T-cell (primary cell): Measurements from ENCODE around the gene TP53BP2. TPM values are rescaled to one million over a fixed set of nuclear protein-coding genes. Genes with fewer than 3 reads are reported as not detected.

Source experiments
- ATAC-seq, 4 experiments: fragments of 200-7000 bp in 3 of 4; fragments of 150-1000 bp in 1 of 4; cut with Tn5 transposase; replicated peaks in 1 of 4; 1 replicate in 3 of 4; 2 replicates in 1 of 4; pipeline ENCODE4 v1.10.0; 2021; ENCODE audit warnings: moderate library complexity in 3 of 4, mild to moderate bottlenecking in 2 of 4, moderate number of reproducible peaks in 1 of 4
- CTCF ChIA-PET, 2 donors: fragments of 300-600 bp; sonication (Branson Sonifier 250); formaldehyde crosslinking; loops; one replicate each; lab custom pipeline; 2022; ENCODE audit warnings: antibody characterized with exemption in 2 of 2; lab: Charles Lee
- POLR2A ChIA-PET, 2 donors: fragments of 300-600 bp; sonication (Branson Sonifier 250); formaldehyde crosslinking; loops; one replicate each; lab custom pipeline; 2022; ENCODE audit warnings: antibody characterized with exemption in 2 of 2; lab: Charles Lee
- DNase-seq, 35 experiments: peaks; one replicate each; pipeline versions ENCODE4 v3.0.0 to v3.0.0-alpha.2; 2013 to 2023
- H3K27ac ChIP-seq: one replicate; pipeline ENCODE4 v1.5.1; 2013; ENCODE audit warnings: low read length
- H3K27me3 ChIP-seq, 2 experiments: replicated peaks in 1 of 2; 1 replicate in 1 of 2; 2 replicates in 1 of 2; pipeline versions ENCODE4 v1.6.1 to v1.7.0; 2013; ENCODE audit warnings: low read length in 1 of 2, mixed read lengths in 1 of 2; ENCODE audit not compliant: control insufficient read depth in 2 of 2, insufficient read depth in 2 of 2; ENCODE audit errors: extremely low read depth in 1 of 2
- H3K36me3 ChIP-seq, 2 donors: 1 replicate in 1 of 2; 2 replicates in 1 of 2; pipeline versions ENCODE4 v1.6.1 to v1.7.0; 2013; ENCODE audit warnings: low read length in 1 of 2; ENCODE audit not compliant: control insufficient read depth in 2 of 2, insufficient read depth in 1 of 2; ENCODE audit errors: extremely low read depth in 1 of 2
- H3K4me1 ChIP-seq, 2 experiments: 1 replicate in 1 of 2; 2 replicates in 1 of 2; pipeline versions ENCODE4 v1.6.1 to v1.7.0; 2013; ENCODE audit warnings: low read length in 2 of 2, mixed read lengths in 1 of 2; ENCODE audit not compliant: insufficient read depth in 2 of 2, control insufficient read depth in 1 of 2; ENCODE audit errors: extremely low read depth in 1 of 2
- H3K4me3 ChIP-seq, 2 donors: 1 replicate in 1 of 2; 2 replicates in 1 of 2; pipeline versions ENCODE4 v1.5.1 to v1.7.0; 2013; ENCODE audit warnings: mild to moderate bottlenecking in 2 of 2, low read length in 1 of 2, moderate library complexity in 1 of 2; ENCODE audit not compliant: control insufficient read depth in 1 of 2; ENCODE audit errors: extremely low read depth in 1 of 2
- H3K9me3 ChIP-seq: 2 replicates; pipeline ENCODE4 v1.7.0; 2013
- H3K27ac Mint-ChIP-seq, 2 donors: one replicate each; pipeline ENCODE4 v1.8.0; 2020 to 2021; ENCODE audit warnings: mild to moderate bottlenecking in 2 of 2, mixed read lengths in 2 of 2
- H3K27me3 Mint-ChIP-seq, 2 donors: one replicate each; pipeline ENCODE4 v1.8.0; 2021 to 2022; ENCODE audit warnings: mixed read lengths in 2 of 2
- H3K36me3 Mint-ChIP-seq: one replicate; pipeline ENCODE4 v1.8.0; 2021; ENCODE audit warnings: mixed read lengths
- H3K4me1 Mint-ChIP-seq, 3 donors: one replicate each; pipeline ENCODE4 v1.8.0; 2020 to 2022; ENCODE audit warnings: mixed read lengths in 3 of 3, mild to moderate bottlenecking in 1 of 3
- H3K4me3 Mint-ChIP-seq, 3 donors: one replicate each; pipeline ENCODE4 v1.8.0; 2020 to 2022; ENCODE audit warnings: mild to moderate bottlenecking in 3 of 3, mixed read lengths in 3 of 3, moderate library complexity in 3 of 3
- H3K9me3 Mint-ChIP-seq, 3 donors: one replicate each; pipeline ENCODE4 v1.8.0; 2020 to 2022; ENCODE audit warnings: mixed read lengths in 3 of 3
- WGBS: methylation state at CpG from one replicate; pipeline ENCODE4 v1.1.5; 2013; ENCODE audit warnings: missing lambda C conversion rate; ENCODE audit not compliant: insufficient coverage; 5-methylcytosine and 5-hydroxymethylcytosine counted together
- total RNA-seq, 35 experiments: library from RNA in 6 of 35; stranded (reverse) in 6 of 35; fragments of 120-200 nt in 1 of 35; gene quantifications; one replicate each; pipeline versions ENCODE4 v1.2.1 to v1.2.4 and lab custom pipeline; 2013 to 2026

The TP53BP2 gene
- total RNA-seq, 5 donors from 2014 or later (not counting 1 experiment from before 2014, with no cell fraction given): 46.9 to 84.0 (median 53.1) TPM

- Mint-ChIP-seq H3K27ac (peak overlapping the region in 1 of 2 donors; percentile 44), H3K36me3 (peaks cover 62% of the 10 kb centered on the region), H3K9me3 (no peaks in the 10 kb centered on the region), H3K27me3 (no peaks in the 10 kb centered on the region), H3K4me3 (no peak overlapping the region), H3K4me1 (peaks cover 9 to 39% (median 16%) of the 10 kb centered on the region in 3 donors)
- Histone ChIP-seq H3K4me1 (peaks cover 0 to 5% of the 10 kb centered on the region in 2 experiments), H3K4me3 (no peak overlapping the region), H3K36me3 (peaks cover 12 to 74% of the 10 kb centered on the region in 2 donors), H3K9me3 (no peaks in the 10 kb centered on the region), H3K27me3 (no peaks in the 10 kb centered on the region), H3K27ac (no peak overlapping the region)
- DNase-seq: no peak
- WGBS: no CpG with 5 or more reads among the region's 5 CpGs
- POLR2A ChIA-PET: no interaction called here
- no peak for ATAC-seq
- CTCF ChIA-PET: interaction anchor here in 1 of 2 donors (0.8 to 1.1 kb wide), 2 partner anchors 23 to 38 kb away, joined by 3 read pairs; no protein-coding TSS in a partner anchor
These were observed 73.0 kb downstream of the TP53BP2 start for GRCh38 chr1:223772771-223773160.

DNA sequence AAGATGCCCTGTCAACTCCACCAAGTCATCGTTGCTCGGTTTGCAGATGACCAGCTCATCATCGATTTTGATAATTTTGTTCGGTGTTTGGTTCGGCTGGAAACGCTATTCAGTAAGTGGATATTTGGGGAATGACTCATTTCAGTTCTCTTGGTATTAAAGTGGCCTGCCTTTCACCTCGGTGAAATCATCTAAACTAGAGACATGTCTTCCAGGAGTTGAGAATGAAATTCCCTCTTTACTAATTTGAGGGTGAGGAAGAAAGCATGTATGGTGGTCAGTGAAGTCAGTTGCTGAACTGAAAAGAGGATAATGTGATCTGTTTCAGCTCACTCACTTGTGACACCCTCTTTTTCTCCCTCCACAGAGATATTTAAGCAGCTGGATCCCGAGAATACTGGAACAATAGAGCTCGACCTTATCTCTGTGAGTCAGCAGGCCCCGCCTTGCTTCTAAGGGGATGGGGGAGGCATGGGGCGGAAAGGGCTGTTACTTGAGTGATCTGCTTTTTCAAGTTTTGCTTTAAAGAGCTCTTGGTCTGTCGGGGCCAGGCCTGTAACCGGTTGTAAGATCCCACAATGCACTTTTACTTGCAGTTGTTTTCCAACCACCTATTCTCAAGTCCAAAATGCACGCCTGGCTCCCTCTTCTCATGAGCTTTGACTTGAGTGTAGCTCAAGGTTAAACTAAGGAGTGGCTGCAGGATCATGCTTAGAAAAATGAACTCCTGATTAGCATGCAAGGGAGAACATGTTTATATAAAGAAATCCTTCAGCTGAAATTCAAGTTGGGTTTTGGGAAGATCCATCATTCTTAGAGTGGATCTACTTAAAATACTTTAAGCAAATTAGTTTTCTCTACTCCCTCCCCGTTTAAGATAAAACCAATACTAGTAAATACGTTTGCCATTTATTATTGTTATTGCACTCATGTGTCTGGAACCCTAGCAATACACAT is 73.7 kb downstream of the TP53BP2 start:
- Histone ChIP-seq H3K4me1 (peaks cover 0 to 5% of the 10 kb centered on the region in 2 experiments), H3K9me3 (no peaks in the 10 kb centered on the region), H3K4me3 (no peak overlapping the region), H3K27ac (no peak overlapping the region), H3K27me3 (no peaks in the 10 kb centered on the region), H3K36me3 (peaks cover 12 to 70% of the 10 kb centered on the region in 2 donors)
- Mint-ChIP-seq H3K27ac (peak overlapping the region; percentile 68 to 80), H3K27me3 (no peaks in the 10 kb centered on the region), H3K4me3 (no peak overlapping the region), H3K36me3 (peaks cover 57% of the 10 kb centered on the region), H3K9me3 (no peaks in the 10 kb centered on the region), H3K4me1 (peaks cover 9 to 35% (median 16%) of the 10 kb centered on the region in 3 donors)
- ATAC-seq (no peak), DNase-seq (no peak)
- CTCF ChIA-PET: interaction anchor here (0.6 to 1.1 kb wide), 3 partner anchors 23 to 643 kb away, joined by 3 to 8 read pairs (median 3); no protein-coding TSS in a partner anchor
- POLR2A ChIA-PET: no interaction called here
- 50% methylated on average over 4 of the region's 16 CpGs for WGBS

DNA sequence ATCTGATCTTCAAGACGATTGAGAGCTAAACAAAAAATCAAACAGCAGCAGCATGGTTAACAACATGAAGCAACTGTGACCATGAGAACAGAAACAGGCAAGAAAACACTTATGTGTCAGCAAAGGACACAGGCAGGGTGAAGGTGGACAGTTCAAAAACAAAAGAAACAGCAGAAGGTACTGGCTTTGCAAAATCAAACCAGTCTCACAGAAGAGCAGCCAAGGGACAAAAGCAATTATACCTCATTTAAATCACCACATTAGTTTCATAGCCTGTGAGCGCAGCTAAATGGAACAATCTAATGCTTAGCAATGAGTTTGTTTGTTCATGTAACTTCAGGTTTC is 74.3 kb downstream of the TP53BP2 start:
- WGBS: 63% methylated on average over 1 of the region's 2 CpGs
- Mint-ChIP-seq H3K27me3 (no peaks in the 10 kb centered on the region), H3K4me1 (peaks cover 8 to 29% (median 16%) of the 10 kb centered on the region in 3 donors), H3K9me3 (no peaks in the 10 kb centered on the region), H3K4me3 (no peak overlapping the region), H3K27ac (peak overlapping the region; percentile 71 to 80), H3K36me3 (peaks cover 55% of the 10 kb centered on the region)
- ChIA-PET POLR2A (no interaction called here), CTCF (interaction anchor here (0.6 to 1.1 kb wide), 2 partner anchors 22 to 644 kb away, joined by 3 to 8 read pairs; no protein-coding TSS in a partner anchor)
- no peak overlapping the region for H3K27ac ChIP-seq
- H3K4me3 ChIP-seq: no peak overlapping the region
- DNase-seq (no peak), ATAC-seq (no peak)
- H3K9me3 ChIP-seq: no peaks in the 10 kb centered on the region
- peaks cover 0 to 5% of the 10 kb centered on the region in 2 experiments for H3K4me1 ChIP-seq
- no peaks in the 10 kb centered on the region for H3K27me3 ChIP-seq
- peaks cover 13 to 70% of the 10 kb centered on the region in 2 donors for H3K36me3 ChIP-seq

GRCh38 chr1:223770621-223771315 is 75.0 kb downstream of the TP53BP2 start:
- DNase-seq: no peak
- ATAC-seq: peak in 1 of 4 experiments; percentile 27
- ChIA-PET POLR2A (no interaction called here), CTCF (interaction anchor here in 1 of 2 donors (0.9 kb wide), 1 partner anchor 20 kb away, joined by 3 read pairs; no protein-coding TSS in a partner anchor)
- Histone ChIP-seq H3K4me3 (no peak overlapping the region), H3K27me3 (no peaks in the 10 kb centered on the region), H3K36me3 (peaks cover 18 to 70% of the 10 kb centered on the region in 2 donors), H3K27ac (no peak overlapping the region), H3K9me3 (no peaks in the 10 kb centered on the region), H3K4me1 (no peaks in the 10 kb centered on the region)
- WGBS: 97% methylated on average over 4 of the region's 9 CpGs
- H3K4me3 Mint-ChIP-seq: no peak overlapping the region
- peak overlapping the region; percentile 71 to 80 for H3K27ac Mint-ChIP-seq
- peaks cover 2 to 23% (median 9%) of the 10 kb centered on the region in 3 donors for H3K4me1 Mint-ChIP-seq
- no peaks in the 10 kb centered on the region for H3K27me3 Mint-ChIP-seq
- H3K36me3 Mint-ChIP-seq: peaks cover 55% of the 10 kb centered on the region
- H3K9me3 Mint-ChIP-seq: no peaks in the 10 kb centered on the region

DNA sequence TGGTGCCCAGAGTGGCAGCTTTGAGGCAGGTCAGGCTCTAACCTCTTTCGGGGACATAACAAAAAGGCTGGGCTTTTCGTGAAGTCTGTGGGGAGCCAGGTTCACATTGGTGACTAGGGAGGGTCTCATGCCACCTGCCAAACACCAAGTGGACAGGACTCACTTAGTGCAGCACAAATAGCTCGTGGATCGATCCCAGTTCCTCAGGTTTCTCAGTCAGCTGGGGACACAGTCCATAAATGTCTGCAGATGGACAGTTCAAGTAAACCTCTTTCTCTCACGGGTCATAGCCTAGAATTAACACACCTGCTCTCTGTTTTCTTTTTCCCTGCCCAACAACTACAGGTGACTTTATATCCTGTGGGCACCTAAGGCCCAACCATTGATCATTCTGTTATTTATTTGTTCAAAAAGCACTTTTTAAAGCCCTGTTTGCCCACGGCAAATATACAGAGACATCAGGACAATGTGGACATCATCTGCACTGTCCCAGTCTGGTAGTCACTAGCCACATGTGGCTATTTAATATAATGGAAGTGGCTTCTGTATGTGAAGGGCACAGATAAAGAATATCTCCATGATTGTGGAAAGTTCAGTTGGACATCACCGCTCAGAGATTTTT is 79.9 kb downstream of the TP53BP2 start:
- ATAC-seq (no peak), DNase-seq (no peak)
- Mint-ChIP-seq H3K27ac (no peak overlapping the region), H3K4me1 (no peaks in the 10 kb centered on the region), H3K36me3 (peaks cover 54% of the 10 kb centered on the region), H3K27me3 (no peaks in the 10 kb centered on the region), H3K4me3 (no peak overlapping the region), H3K9me3 (no peaks in the 10 kb centered on the region)
- Histone ChIP-seq H3K27ac (no peak overlapping the region), H3K27me3 (no peaks in the 10 kb centered on the region), H3K9me3 (no peaks in the 10 kb centered on the region), H3K4me1 (no peaks in the 10 kb centered on the region), H3K4me3 (no peak overlapping the region), H3K36me3 (peaks cover 8 to 73% of the 10 kb centered on the region in 2 donors)
- WGBS: 96% methylated on average over 4 of the region's 7 CpGs
- POLR2A ChIA-PET: interaction anchor here in 1 of 2 donors (0.6 kb wide), 1 partner anchor 53 kb away, joined by 3 read pairs; no protein-coding TSS in a partner anchor
- CTCF ChIA-PET: interaction anchor here in 1 of 2 donors (1.0 kb wide), 1 partner anchor 17 kb away, joined by 4 read pairs; no protein-coding TSS in a partner anchor
